Femur (tissue), 1 donor: ENCODE results near the gene GABBR2.
"Not testable (repeated sequence)": the region's sequence is repeated elsewhere in the genome, so short reads cannot be mapped to it uniquely, and the experiment has no call there.

Experiments
- DNase-seq: peaks from one replicate; pipeline ENCODE4 v3.0.0-alpha.2; 2017

GABBR2 gene

DNA sequence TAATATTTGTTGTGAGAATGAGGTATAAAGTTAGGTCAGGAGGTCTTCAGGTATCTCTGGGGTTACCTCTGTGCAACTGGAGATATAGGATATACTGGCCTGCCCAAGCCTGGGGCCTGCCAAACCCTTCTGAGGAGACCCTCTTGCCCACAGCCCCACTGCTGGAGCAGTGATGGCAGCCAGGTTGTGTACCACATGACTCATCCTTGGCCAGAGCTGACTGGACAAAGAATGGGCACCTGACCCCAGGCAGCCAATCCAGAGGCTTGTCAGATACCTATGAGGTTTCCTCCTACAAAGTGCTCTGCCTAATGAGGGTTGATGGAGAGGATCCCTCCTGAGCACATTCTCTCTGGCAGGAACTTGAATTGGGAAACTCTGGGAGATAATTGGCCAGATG lies 397.2 kb downstream of the GABBR2 start:
- DNase-seq = no peak

DNA sequence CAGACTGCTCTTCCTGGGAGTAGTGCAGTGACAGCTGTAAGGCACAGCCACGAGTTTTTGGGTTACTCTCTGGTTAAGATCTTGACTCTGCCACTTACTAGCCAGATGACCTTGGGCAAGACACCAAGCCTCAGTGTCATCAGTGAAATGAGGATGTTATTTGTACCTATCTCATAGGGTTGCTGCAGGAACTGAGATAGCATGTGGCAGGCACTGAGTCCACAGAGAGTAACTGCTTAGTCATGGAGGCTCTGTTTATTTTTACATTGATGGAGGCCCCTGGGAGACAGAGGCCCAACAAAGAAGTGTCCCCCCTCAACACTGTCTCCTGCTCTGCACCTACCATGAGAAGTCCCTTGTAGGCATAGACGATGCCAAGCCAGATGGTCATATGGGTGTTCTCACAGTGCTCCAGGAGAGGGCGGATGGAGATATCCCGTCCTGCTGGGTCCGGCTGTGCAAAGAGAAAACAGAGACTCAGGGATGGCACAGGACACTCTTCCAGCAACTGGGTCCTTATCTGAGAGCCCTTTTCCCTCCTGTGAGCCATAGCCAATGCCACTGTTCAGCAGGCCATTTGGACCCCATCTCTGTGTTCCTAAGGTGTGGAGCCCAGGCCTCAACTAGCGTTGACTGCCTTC lies 397.9 kb downstream of the GABBR2 start:
- DNase-seq = no peak

DNA sequence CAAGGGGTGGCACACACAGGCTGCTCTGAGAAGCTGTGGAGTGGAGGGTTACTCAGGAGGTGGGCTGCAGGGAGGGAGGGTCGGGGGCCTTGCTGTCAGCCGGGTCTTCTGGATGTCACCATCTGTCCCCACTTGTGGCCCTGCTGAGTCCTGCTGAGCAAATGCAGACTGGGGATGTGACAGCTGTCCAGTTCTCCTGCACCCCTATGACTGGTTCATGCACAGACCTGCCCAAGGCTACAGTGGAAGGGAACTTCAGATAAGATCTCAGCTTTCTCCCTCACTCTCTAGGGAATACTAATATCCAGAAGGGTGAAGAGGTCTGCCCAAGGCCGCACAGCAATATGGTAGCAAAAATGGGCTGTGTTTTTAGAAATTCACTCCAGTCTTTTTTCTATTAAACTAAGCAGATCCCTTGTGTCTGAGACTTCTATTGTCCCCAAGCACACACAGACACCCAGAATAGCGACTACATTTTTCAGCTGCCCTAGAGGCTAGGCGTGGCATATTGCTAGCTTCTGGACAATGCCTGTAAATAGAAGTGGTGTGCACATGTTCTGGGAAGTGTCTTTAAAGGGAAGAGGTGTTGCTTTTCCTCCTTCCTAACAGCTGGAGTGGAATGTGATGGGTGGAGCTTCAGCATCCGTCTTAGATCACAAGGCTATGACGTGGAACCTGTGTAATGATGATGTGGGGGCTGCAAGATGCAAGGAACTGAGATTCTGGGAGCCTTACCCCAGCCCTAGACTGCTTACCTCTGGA lies 402.2 kb downstream of the GABBR2 start:
- no peak for DNase-seq

DNA sequence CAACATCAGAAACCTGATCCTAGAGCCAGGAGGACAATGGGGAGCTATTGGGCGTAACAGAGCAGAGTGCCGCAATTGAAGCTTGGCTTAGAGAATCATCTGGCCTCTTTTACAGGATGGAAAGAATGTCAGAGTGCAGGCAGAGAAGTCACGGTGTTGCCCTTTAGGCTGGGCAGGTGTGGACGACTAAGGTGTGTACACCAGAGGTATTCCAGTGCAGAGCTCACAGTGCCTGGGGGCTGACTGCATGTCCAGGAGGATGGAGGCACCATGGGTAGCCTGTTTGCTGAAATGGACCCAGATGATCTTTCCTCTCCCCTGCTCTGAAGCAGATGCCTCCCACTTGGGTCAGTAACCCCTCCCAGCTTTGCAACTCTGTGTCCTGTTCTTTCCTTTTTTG lies 404.4 kb downstream of the GABBR2 start:
- DNase-seq = no peak

DNA sequence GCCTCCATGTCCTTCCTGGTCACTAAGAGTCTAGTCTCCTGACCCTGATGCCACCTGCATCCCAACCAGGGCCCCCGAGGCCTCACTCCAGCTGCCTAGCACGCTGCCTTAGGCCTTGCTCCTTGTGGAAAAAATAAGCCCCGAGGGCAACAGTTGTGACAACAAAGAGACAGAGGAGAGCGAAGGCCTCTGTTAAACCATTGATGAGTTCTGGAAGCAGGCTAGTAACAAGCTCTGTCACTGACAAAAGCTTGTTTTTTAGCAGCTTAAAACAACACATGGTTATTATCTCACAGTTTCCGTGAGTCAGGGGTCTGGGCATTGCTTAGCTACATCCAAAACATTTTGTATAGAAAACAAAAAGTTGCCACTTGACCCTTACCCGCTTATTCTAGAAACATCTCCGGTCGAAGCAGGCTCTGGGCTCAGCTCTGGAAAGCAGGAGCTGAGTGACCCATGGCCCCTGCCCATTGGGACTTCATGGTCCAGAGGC lies 405.1 kb downstream of the GABBR2 start:
- no peak for DNase-seq

DNA sequence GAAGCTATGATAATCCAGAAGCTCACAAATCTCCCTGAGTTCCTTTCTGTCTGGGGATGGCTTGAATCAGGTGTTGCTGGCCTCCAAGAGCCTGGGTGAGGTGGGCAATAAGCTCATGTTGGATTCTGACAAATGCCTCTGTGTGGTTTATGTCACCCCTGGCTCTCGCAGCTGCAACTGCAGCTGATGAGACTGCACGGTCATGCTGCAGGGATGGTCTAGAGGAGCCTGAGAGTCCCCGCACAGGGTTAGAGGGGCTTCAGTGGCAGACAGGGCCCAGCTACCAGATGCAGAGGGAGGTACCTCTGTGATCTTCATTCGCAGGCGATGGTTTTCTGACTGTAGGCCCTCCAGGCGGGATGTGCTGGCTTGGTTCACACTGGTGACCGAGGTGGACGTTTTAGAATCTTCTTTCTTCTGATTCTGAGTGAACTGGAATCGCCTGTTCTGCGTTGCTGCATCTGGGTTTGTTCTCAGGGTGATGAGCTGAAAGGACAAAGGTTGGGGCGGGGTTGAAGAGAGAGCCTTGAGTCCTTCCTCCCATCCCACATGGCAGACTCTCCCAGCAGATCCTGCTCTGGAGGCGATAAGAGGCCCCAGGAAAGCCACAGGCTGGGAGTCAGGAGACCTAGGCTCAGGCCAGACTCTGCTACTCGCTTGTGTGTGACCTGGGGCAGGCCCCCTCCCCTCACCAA lies 405.6 kb downstream of the GABBR2 start:
- DNase-seq = no peak

DNA sequence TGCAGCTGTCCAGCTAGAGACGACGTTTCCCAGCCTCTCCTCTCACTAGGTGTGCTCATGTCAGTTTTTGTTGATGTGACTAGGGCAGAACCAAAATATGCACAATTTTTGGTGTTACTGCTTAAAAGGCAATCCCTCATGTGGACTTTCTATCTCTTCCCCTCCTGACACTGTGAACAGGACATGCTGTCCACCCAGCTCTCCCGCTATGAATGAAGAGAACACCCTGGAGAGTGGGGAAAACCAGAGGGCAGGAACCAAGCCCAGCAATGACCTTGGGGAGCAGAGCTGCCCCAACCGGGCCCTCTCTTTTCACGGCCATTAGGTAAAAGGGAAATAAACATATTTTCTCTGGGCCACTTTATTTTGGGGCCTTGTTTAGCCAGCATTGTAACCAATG lies 406.6 kb downstream of the GABBR2 start:
- no peak for DNase-seq

DNA sequence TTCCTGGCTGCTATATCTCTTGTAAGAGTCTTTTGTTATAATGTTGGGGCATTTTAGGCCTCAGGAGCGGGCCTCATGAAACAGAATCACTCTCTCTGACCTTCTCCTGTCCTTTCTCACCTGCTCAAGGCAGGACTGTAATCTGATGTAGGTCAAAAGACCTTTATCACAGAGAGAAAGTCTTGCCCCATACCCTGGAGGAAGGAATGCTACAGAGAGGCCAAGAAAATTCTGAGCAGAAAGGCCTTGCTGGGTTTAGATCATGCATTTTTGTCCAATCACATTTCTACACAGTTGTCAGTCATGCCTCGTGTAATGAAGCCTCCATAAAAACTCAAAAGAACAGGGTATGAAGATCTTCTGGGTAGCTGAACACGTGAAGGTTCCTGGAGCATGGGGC lies 408.1 kb downstream of the GABBR2 start:
- no peak for DNase-seq

DNA sequence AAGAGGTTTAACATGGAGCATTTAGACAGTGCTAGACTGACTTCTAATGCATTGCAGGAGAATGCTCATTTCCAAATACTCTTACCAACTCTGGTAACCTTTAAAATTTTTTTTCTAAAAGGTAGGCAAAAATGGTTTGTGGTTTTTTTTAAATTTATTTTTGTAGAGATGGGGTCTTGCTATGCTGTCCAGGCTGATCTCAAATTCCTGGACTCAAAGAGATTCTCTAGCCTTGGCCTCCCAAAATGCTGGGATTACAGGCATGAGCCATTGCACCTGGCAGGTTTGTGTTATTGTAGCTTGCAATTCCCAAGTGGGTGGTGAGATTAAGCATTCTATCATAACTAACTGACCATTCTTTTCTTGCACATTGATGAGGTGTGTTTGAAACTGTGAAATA lies 410.3 kb downstream of the GABBR2 start:
- no peak for DNase-seq

DNA sequence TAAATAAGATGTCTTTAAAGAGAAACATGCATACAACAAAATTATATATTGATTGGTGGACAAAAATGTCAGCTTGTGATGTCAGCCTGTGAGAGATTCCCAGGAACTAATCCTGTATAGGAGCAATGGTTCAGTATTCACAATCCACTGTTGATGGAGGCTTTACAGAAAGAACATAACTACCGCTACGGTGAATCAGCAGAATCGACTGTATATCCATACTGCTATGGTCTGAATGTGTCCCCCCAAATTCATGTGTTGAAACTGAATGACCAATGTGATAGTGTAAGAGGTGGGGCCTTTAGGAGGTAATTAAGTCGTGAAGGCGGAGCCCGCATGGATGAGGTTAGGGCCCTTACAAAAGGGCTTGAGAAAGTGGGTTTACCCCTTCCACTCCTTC lies 412.9 kb downstream of the GABBR2 start:
- no peak for DNase-seq

DNA sequence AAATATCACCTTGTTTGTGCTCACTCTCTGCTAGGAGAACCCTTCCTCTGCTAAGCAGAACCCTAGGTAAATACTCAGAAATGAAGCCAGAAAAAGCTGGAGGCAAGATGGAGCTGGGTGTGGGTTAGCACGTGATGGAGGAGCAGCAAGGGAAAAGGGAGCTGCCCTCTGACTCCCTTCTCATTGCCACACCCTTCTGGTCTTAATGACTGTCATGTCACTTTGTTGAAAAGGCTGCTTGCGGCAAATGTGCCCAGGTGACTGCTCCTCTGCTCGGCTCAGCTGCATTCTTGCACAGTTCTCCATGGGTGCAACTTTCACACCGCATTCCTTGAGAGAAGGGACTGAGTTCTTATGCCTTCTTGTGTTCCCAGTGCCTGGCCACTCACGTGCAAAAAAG lies 416.9 kb downstream of the GABBR2 start:
- DNase-seq = no peak

DNA sequence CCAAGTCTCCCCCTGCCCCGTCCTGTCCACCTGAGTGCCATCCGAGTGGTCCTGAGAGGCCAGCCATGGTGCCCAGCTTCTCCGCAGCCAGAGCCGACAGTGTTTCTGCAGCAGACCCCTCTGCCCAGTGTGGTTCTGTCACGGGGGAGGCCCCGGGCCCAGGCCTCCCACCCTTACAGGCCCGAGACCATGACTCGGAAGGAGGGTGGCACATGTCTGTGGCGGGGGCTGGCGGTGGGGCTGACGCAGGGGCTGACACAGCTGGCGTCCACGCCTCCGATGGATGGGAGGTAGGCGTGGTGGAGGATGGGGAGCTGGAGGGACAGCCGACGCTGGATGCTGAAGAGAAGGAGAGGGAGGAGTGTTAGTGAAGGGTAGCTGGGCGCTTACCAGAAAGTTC lies 418.3 kb downstream of the GABBR2 start:
- DNase-seq = no peak

DNA sequence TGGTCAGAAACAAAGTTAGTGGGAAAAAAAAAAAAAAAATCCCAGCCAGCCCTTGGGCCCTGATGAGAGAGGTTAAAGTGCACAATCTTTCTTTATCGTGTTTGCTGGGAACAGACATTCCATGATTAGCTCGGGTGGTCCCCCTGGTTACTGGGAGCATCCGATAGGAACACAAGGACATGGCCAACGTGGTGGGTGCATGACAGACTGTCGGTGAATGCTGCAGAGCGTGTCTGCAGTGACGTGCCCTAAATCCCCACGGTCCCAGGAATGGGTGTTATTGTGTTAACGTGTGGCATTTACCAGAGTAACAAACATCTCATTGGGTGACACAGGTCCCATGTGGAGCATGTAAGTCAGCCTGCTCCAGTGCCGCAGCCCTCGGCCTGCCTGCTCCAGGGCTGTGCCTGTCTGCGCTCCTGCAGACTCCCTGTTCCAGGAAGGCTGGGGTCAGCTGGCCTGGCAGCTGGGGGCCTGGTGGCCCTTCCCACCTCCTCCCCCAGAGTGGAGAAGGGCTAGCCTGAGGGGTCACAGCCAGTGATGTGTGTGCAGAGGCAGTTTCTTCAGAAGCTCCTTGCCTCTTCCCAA lies 419.0 kb downstream of the GABBR2 start:
- DNase-seq = no peak

DNA sequence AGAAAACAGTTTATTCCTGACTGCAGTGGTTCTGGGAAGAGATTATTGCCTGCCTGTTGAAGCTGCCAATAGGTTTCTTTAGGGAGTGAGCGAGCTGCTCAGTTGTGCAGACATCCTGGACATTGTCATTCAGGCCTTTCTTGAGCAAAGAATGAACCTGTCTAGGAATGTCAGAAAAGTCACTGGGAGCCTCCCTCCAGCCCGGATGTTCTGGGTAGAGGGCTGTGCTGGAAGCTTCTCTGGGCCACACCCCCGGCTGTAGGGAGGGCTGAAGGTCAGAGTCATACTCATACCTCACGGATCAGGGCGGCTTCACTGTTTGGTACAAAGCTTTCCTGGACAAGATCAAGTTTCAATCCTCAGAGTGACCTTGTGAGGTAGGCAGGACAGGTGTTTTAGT lies 419.9 kb downstream of the GABBR2 start:
- DNase-seq = no peak

DNA sequence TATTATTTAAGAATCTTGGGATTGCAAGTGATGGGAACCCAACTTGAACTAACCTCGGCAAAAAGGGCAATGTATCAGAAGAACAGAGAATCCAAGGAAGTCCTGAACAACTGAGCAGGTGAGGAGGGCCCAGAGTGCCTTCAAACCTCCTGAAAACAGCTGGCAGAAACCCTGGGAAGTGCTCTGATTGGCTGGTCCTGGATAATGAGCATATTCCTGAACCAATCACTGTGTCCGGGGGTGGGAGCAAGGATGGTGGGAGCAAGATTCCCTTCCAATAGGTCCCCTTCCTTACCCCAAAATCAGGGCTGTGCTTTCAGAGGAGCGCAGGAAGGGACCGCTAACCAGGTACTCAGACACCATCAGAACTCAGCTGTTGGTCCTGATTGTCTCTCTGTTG lies 421.4 kb downstream of the GABBR2 start:
- DNase-seq = no peak

DNA sequence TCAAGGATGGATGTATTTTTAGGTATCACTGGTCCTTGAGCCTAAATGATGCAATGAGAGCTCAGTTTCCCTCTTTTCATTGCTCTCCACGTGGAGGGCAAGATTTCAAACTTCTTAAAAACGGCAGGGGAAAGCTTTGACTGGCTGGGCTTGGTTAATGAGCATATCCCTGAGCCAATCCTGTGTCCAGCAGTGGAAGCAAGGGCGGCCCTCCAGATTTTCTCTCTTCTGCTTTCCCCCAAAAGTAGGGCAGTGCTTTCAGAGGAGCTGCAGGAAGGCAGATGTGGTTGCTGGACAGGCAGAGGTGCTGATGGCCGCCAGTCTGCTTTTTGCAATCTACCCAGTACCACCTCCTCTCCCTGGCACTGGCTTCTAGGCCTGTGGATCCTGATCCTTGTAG lies 423.3 kb downstream of the GABBR2 start:
- no peak for DNase-seq

DNA sequence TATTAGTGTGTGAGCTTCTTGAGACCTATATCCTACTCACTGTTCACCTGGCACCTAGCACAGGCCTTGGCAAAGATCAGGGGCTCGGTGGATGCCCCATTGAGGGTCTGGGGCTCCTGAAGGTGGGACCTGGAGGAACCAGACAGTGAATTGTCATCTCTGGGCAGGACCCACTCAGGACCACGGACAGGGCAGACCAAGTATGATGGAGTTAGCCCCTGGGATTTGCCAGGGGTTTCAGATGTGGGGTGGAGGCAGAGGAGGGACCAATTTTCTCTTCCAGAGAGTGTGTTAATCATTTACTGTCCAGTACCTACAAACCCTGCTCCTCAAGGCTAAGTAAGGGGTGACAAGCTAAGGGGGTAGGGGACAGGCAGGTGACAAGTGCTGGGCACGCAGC lies 424.0 kb downstream of the GABBR2 start:
- DNase-seq = no peak

DNA sequence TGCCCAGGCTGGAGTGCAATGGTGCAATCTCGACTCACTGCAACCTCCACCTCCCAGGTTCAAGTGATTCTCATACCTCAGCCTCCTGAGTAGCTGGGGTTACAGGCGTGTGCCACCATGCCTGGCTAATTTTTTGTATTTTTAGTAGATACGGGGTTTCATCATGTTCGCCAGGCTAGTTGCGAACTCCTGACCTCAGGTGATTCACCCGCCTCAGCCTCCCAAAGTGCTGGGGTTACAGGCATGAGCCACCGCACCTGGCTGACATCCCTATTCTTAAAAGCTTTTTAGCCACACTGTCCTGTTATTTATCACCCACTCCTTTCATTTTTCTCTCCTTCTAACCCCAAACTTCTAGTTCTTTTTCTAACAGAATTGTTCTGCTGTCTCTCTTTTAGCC lies 425.6 kb downstream of the GABBR2 start:
- not testable (repeated sequence) for DNase-seq

DNA sequence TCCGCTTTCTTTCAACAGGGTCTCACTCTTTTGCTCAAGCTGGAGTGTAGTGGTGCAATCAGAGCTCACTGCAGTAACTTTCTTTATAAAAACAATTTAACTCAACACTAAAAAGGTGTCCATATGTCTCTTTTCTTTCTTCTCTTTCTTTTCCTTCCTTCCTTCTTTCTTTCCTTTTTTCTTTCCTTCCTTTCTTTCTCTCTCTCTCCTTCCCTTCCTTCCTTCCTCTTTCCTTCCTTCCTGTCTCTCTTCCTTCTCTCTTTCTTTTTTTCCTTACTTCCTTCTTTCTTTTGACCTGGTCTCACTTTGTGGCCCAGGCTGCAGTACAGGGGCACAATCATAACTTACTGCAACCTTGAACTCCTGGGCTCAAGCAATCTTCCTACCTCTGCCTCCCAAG lies 427.5 kb downstream of the GABBR2 start:
- no peak for DNase-seq

DNA sequence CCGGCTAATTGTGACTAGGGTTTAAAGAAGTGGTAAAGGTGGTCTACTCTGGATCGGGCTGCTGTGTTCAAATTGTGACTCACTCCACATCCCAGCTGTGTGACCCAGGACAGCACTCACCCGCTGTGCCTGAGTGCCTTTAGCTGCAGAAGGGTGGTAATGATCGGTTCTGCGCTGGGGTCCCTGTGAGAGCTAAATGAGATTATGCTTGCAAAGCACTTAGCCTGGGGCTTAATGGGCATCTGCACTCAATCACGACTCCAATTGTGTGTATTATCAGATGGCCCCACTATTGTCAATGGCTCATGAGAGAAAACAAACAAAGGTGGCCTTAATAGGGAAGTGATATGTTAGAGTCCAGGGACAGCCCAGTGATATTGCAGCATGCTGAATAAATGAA lies 428.2 kb downstream of the GABBR2 start:
- no peak for DNase-seq

DNA sequence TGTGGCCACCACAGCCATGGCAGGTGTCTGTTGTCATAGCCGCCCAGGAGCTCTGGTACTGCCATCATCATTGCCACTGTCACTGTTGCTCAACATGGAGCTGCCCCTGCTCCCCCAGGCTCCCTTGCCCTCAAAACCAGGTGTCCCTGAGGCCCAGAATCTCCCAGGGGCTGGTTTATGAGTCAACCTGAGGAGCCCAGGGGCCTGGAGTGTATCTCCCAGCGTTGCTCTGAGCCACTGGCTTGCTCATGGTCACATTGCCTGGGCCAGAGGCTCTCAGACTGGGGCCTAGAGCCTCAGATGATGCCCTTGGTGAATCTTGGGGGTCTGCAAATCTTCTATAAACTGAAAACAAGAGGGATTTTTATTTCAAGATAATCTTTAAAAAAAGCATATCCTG lies 428.6 kb downstream of the GABBR2 start:
- no peak for DNase-seq

DNA sequence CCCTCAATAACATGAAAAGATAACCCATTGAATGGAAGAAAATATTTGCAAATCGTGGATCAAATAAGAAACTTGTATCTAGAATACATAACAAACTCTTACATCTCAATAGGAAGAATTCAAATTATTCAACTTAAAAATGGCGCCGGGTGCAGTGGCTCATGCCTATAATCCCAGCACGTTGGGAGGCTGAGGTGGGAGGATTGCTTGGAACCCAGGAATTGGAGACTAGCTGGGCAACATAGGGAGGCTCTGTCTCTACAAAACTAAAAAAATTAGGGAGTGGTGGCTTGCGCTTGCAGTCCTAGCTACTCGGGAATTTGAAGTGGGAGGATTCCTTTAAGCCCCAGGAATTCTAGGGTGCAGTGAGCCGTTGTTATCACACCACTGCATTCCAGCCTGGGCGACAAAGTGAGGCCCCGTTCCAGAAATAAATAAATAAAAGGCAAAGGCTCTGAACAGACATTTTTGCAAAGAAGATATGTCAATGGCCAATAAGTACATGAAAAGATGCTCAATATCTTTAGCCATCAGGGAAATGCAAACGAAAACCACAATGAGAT lies 431.7 kb downstream of the GABBR2 start:
- no peak for DNase-seq

DNA sequence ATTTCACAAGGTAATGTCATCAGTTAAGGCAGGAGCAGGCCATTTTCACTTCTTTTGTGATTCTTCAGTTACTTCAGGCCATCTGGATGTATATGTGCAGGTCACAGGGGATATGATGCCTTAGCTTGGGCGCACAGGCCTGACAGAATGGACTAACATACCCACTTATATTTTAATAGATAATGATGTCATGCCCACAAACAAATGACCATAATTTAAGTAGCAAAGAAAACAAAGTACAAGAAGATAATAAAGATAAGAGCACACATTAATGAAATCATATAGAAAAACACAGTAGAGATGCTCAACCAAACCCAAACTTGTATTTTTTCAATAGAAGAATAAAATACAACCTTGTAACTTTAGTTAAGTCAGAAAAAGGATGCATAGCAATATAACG lies 433.6 kb downstream of the GABBR2 start:
- no peak for DNase-seq
